ENCODE measurements around the gene HOXB2.

DNA sequence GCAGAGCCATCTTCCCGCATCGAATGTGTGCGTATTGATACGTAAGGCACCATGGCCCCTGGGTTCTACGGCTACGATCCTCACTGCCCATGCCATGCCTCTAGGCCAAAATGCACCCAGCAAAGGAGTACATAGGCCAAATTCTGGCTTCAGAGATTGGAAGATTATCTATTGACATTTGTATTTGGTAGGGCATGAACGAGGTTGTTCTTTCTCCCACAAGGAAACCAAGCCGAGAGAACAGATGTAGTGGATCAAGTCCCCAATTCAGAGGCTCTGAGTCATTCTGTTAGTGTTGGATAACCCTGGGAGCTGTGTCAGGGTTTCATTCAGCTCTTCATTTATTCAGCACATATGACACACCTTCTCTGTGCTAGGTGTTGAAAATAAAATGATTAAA is 50.6 kb downstream of the HOXB2 start:
- TF ChIP-seq, protein P1, sequence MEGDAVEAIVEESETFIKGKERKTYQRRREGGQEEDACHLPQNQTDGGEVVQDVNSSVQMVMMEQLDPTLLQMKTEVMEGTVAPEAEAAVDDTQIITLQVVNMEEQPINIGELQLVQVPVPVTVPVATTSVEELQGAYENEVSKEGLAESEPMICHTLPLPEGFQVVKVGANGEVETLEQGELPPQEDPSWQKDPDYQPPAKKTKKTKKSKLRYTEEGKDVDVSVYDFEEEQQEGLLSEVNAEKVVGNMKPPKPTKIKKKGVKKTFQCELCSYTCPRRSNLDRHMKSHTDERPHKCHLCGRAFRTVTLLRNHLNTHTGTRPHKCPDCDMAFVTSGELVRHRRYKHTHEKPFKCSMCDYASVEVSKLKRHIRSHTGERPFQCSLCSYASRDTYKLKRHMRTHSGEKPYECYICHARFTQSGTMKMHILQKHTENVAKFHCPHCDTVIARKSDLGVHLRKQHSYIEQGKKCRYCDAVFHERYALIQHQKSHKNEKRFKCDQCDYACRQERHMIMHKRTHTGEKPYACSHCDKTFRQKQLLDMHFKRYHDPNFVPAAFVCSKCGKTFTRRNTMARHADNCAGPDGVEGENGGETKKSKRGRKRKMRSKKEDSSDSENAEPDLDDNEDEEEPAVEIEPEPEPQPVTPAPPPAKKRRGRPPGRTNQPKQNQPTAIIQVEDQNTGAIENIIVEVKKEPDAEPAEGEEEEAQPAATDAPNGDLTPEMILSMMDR (IDR thresholded peaks at IDR 0.05; ENCODE audit: low read depth, low read length, poor library complexity, severe bottlenecking), result no peak
- TF ChIP-seq EZH2phosphoT487 (IDR thresholded peaks at IDR 0.05; ENCODE audit: borderline replicate concordance, low read length), result no peak

Measured in DOHH2 (cell line).